Nephron progenitor cell (in vitro differentiated cells): Measurements from ENCODE around the gene MERTK.
"Not testable (repeated sequence)": the region's sequence is repeated elsewhere in the genome, so short reads cannot be mapped to it uniquely, and the experiment has no call there.

Experiments used
- DNase-seq: peaks from one replicate; pipeline ENCODE4 v3.0.0; 2021
- H3K27ac Mint-ChIP-seq: 2 replicates; pipeline ENCODE4 v1.8.0; 2021; ENCODE audit warnings: mild to moderate bottlenecking, moderate library complexity, mixed read lengths
- H3K27me3 Mint-ChIP-seq: 2 replicates; pipeline ENCODE4 v1.8.0; 2021; ENCODE audit warnings: mild to moderate bottlenecking, low read depth, mixed read lengths; ENCODE audit not compliant: poor library complexity
- H3K36me3 Mint-ChIP-seq: 2 replicates; pipeline ENCODE4 v1.8.0; 2021; ENCODE audit warnings: low read depth, mixed read lengths
- H3K4me1 Mint-ChIP-seq: 2 replicates; pipeline ENCODE4 v1.8.0; 2021; ENCODE audit warnings: mixed read lengths
- H3K4me3 Mint-ChIP-seq: 2 replicates; pipeline ENCODE4 v1.8.0; 2021; ENCODE audit warnings: mild to moderate bottlenecking, moderate library complexity, mixed read lengths
- H3K9me3 Mint-ChIP-seq: 2 replicates; pipeline ENCODE4 v1.8.0; 2021; ENCODE audit warnings: mild to moderate bottlenecking, moderate library complexity, mixed read lengths
- TF ChIP-seq, protein P1 (sequence below): fragments of 200-600 bp; sonication (generic); IDR thresholded peaks from 2 replicates; pipeline ENCODE4 v1.5.0; 2021; ENCODE audit warnings: antibody characterized with exemption

MERTK gene

DNA sequence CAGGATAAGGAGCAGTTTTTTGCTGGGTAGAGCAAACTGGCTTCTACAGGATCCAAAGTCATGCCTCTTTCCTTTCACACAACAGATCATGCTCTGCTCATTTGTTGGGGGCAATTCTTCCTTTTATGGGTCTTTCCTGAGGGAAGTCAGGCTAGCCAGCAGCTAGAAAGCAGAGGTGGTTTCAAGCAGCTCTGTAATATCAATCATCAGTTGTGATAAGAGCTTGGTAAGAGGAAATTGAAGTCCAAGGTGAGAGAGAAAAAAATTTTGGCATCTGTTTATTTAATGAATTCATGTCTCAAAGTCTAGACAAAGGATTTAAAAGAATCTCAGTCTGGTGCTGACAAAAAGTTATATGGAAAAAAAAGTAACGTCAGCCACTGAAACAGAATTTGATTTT is 162.9 kb downstream of the MERTK start:
- Mint-ChIP-seq H3K9me3 (peaks cover 4% of the 10 kb centered on the region), H3K4me1 (peaks cover 11% of the 10 kb centered on the region), H3K4me3 (no peak overlapping the region), H3K27me3 (peaks cover 2% of the 10 kb centered on the region), H3K27ac (no peak overlapping the region), H3K36me3 (peaks cover 65% of the 10 kb centered on the region)
- TF ChIP-seq, protein P1, sequence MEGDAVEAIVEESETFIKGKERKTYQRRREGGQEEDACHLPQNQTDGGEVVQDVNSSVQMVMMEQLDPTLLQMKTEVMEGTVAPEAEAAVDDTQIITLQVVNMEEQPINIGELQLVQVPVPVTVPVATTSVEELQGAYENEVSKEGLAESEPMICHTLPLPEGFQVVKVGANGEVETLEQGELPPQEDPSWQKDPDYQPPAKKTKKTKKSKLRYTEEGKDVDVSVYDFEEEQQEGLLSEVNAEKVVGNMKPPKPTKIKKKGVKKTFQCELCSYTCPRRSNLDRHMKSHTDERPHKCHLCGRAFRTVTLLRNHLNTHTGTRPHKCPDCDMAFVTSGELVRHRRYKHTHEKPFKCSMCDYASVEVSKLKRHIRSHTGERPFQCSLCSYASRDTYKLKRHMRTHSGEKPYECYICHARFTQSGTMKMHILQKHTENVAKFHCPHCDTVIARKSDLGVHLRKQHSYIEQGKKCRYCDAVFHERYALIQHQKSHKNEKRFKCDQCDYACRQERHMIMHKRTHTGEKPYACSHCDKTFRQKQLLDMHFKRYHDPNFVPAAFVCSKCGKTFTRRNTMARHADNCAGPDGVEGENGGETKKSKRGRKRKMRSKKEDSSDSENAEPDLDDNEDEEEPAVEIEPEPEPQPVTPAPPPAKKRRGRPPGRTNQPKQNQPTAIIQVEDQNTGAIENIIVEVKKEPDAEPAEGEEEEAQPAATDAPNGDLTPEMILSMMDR: no peak
- no peak for DNase-seq

DNA sequence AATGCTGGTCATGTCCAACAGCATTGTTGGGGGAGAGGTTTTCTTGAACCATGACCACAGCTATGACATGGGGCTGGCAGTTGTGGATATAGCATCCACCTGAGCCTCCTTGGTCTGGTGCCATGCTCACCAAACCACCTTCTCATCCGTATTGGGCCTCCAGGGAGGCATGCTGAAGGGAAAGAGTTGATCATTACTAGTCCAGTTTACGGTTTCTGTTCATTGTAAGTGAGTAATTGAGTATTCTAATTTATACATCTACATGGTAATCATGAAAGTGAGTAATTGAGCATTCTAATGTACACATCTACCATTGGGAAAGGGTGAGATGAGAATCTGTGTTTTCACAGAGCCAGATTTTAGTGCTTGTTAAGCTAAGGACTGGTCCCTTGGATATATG is 163.4 kb downstream of the MERTK start:
- Mint-ChIP-seq H3K4me3 (no peak overlapping the region), H3K9me3 (peaks cover 4% of the 10 kb centered on the region), H3K4me1 (peaks cover 6% of the 10 kb centered on the region), H3K27me3 (peaks cover 2% of the 10 kb centered on the region), H3K27ac (no peak overlapping the region), H3K36me3 (peaks cover 68% of the 10 kb centered on the region)
- no peak for DNase-seq
- TF ChIP-seq, protein P1: no peak

DNA sequence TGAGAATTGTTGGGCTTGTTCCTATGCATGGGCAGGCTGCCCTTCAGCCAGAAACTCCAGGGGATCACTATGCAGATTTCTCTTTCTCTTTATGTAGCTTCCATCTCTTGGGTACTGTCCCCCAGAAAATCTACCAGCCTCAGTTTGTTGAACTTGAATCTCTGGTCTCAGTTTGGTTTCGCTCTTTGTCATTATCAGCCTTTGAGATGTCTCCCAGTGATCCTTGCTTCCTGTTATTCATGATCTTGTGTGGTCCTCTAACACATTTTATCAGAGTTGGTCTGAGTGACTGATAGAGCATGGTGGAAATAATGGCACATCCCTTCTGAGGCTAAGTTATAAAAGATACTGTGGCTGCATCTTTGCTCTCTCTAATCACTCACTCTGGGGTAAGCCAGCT is 164.5 kb downstream of the MERTK start:
- H3K27ac Mint-ChIP-seq: no peak overlapping the region
- TF ChIP-seq, protein P1: no peak
- H3K4me1 Mint-ChIP-seq: no peaks in the 10 kb centered on the region
- no peak overlapping the region for H3K4me3 Mint-ChIP-seq
- H3K36me3 Mint-ChIP-seq: peaks cover 79% of the 10 kb centered on the region
- peaks cover 2% of the 10 kb centered on the region for H3K27me3 Mint-ChIP-seq
- peaks cover 4% of the 10 kb centered on the region for H3K9me3 Mint-ChIP-seq
- no peak for DNase-seq

DNA sequence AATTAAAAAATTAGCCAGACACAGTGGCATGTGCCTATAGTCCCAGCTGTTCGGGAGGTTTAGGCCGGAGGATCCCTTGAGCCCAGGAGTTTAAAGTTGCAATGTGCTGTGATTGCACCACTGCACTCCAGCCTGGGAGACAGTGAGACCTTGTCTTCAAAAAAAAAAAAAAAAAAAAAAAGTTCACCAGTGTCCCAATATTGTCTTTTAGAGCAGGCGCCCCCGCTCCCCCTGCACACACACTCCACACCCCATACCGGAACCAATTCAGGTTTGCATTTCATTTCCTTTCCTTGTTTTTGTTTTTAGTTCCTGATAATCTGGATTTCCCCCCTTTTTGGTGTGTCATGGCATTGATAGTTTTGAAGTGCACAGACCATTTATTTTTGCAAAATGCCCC is 167.1 kb downstream of the MERTK start:
- Mint-ChIP-seq H3K27me3 (peaks cover 2% of the 10 kb centered on the region), H3K36me3 (peaks cover 90% of the 10 kb centered on the region), H3K4me3 (no peak overlapping the region), H3K27ac (no peak overlapping the region), H3K9me3 (peaks cover 26% of the 10 kb centered on the region), H3K4me1 (no peaks in the 10 kb centered on the region)
- DNase-seq: no peak
- TF ChIP-seq, protein P1: no peak

DNA sequence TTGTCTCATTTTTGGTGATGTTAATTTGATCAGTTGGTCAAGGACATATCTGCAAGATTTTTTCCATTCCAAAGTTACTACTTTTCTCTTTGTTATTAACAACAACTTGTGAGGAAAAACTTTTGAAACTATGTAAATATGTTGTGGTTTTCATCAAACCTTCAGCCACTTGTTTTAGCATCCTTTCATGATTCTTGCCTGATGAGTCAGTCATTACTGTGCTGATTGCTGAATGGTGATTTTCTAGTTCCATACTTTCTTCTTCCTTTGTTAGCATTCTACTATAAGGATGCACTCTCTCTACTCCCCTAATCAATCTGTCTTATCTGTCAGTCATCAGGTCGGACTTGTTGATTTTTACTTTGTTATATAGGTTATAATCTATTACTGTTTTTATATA is 167.6 kb downstream of the MERTK start:
- Mint-ChIP-seq H3K4me1 (no peaks in the 10 kb centered on the region), H3K9me3 (peaks cover 31% of the 10 kb centered on the region), H3K27me3 (peaks cover 2% of the 10 kb centered on the region), H3K4me3 (no peak overlapping the region), H3K27ac (no peak overlapping the region), H3K36me3 (peaks cover 95% of the 10 kb centered on the region)
- TF ChIP-seq, protein P1: no peak
- no peak for DNase-seq

DNA sequence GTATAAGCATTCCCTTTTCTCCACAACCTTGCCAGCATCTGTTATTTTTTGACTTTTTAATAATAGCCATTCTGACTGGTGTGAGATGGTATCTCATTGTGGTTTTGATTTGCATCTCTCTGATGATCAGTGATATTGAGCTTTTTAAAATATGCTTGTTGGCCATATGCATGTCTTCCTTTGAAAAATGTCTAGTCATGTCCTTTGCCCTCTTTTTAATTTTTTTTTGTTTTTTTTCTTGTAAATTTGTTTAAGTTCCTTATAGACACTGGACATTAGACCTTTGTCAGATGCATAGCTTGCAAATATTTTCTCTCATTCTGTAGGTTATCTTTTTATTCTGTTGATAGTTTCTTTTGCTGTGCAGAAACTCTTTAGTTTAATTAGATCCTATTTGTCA is 171.4 kb downstream of the MERTK start:
- not testable (repeated sequence) for H3K27ac Mint-ChIP-seq, H3K4me3 Mint-ChIP-seq, H3K27me3 Mint-ChIP-seq, DNase-seq, H3K4me1 Mint-ChIP-seq
- Mint-ChIP-seq H3K36me3 (peaks cover 96% of the 10 kb centered on the region), H3K9me3 (peaks cover 62% of the 10 kb centered on the region)
